Fibroblast of skin of scalp (primary cell): ENCODE measurements around the gene PRR3.

Experiments
- DNase-seq: peaks from one replicate; pipeline ENCODE4 v3.0.0-alpha.2; 2013

The PRR3 gene

GRCh38 chr6:30571762-30572082 lies 14.6 kb downstream of the PRR3 start:
- no peak for DNase-seq

DNA sequence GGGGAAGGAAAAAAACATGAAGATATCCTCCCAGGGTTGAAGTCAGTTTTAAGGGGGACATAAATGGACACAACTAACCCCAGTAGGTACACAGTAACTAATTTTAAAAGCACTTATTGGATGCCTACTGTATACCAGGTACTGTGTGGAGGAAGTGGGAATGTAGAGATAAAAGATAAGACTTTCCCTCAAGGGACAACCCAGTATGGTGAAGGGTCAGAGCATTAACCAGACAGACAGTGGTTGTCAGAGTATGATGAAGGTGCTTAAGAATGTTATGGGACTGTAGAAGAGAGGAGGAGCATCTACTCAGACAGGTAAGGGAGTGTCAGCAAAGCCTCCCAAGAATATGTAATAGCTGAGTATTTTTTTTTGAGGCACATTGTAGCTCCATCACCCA lies 15.1 kb downstream of the PRR3 start:
- no peak for DNase-seq

DNA sequence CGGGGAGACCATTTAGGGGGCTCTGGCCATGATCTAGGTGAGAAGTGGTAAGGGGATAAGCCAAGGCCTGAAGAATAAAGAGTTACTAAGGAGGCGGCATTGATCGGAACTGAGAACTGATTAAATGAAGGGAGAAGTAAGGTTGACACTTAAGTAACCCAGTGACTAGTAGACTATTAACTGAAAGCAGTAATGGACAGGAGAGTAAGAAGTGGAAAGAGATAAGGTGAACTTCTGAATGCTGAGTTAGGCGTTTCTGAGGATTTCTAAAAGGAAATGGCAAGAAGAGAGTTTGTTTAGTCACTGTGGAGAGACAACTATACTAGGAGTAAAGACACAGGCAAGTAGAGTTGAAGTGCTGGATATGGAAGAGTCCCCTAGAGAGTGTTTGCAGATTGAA lies 16.0 kb downstream of the PRR3 start:
- no peak for DNase-seq

GRCh38 chr6:30578051-30578450 lies 21.0 kb downstream of the PRR3 start:
- DNase-seq = no peak

GRCh38 chr6:30583921-30584320 lies 26.8 kb downstream of the PRR3 start:
- no peak for DNase-seq

DNA sequence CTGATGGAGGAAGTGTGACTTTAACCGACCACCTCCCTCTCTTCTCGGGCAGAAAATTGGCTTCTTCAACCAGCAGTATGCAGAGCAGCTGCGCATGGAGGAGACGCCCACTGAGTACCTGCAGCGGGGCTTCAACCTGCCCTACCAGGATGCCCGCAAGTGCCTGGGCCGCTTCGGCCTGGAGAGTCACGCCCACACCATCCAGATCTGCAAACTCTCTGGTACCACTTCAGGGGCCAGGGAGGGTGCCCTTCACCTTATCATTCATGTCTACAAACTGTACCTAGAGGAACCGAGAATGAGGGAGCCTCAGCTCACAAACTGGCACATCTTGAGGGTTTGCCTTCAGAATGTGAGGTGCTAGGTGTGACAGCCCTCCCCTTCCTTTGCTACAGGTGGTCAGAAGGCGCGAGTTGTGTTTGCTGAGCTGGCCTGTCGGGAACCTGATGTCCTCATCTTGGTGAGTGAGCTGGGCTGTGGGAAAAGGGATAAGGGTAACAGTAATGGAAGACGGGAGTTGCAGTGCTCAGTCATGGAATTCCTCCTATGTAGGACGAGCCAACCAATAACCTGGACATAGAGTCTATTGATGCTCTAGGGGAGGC lies 32.8 kb downstream of the PRR3 start:
- DNase-seq = no peak

GRCh38 chr6:30590509-30590908 lies 33.4 kb downstream of the PRR3 start:
- DNase-seq = no peak

DNA sequence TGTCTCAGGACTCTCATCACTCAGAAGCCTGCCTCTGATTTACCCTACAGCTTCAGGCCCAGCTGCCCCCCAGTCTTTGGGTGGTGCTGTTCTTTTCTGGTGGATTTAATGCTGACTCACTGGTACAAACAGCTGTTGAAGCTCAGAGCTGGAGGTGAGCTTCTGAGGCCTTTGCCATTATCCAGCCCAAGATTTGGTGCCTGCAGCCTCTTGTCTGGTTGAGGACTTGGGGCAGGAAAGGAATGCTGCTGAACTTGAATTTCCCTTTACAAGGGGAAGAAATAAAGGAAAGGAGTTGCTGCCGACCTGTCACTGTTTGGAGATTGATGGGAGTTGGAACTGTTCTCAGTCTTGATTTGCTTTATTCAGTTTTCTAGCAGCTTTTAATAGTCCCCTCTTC lies 33.9 kb downstream of the PRR3 start:
- DNase-seq = no peak

- DNase-seq = no peak
Observed at GRCh38 chr6:30592287-30592686, 35.2 kb downstream of the PRR3 start.

- peak; percentile 75 for DNase-seq
Observed at GRCh38 chr6:30597315-30598144, 40.4 kb downstream of the PRR3 start.

- DNase-seq = no peak
Observed at GRCh38 chr6:30598912-30599624, 42.0 kb downstream of the PRR3 start.

- DNase-seq = no peak
Observed at GRCh38 chr6:30599625-30600324, 42.7 kb downstream of the PRR3 start.

GRCh38 chr6:30600451-30600961 lies 43.4 kb downstream of the PRR3 start:
- DNase-seq = no peak

- DNase-seq = no peak
Observed at GRCh38 chr6:30601436-30601814, 44.3 kb downstream of the PRR3 start.

DNA sequence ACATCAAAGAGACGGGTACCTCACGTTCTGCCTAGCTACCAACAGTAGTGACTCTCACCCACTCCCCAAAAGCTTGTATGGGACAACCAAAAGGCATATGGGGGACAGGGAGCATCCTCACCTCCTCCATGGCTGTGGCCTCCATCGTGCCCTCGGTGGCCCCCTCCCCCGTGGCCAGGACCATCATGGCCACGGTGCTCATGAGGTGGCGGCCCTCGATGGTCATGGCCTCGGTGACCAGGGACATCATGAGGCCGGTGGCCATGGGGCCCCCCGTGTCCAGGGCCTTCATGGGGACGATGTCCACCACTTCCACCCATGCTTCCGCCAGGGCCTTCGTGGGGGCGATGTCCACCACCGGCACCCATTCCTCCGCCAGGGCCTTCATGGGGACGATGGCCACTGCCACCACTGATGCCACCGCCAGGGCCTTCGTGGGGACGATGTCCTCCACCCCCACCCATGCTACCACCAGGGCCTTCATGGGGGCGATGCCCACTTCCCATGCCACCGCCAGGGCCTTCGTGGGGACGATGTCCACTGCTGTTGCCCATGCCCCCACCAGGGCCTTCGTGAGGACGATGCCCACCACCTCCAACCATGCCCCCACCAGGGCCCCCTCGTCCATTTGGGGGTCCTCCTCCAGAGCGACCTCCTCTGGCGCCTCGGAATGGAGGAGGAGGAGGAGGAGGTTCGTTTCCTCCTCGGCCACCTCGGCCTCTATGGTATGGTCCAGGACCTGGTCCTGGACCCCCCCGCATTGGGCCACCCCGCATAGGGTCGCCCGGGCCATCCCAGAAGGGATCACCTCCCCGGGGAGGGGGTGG lies 44.9 kb downstream of the PRR3 start:
- no peak for DNase-seq

GRCh38 chr6:30603961-30604360 lies 46.9 kb downstream of the PRR3 start:
- DNase-seq = no peak

GRCh38 chr6:30610065-30610464 lies 53.0 kb downstream of the PRR3 start:
- DNase-seq = no peak

DNA sequence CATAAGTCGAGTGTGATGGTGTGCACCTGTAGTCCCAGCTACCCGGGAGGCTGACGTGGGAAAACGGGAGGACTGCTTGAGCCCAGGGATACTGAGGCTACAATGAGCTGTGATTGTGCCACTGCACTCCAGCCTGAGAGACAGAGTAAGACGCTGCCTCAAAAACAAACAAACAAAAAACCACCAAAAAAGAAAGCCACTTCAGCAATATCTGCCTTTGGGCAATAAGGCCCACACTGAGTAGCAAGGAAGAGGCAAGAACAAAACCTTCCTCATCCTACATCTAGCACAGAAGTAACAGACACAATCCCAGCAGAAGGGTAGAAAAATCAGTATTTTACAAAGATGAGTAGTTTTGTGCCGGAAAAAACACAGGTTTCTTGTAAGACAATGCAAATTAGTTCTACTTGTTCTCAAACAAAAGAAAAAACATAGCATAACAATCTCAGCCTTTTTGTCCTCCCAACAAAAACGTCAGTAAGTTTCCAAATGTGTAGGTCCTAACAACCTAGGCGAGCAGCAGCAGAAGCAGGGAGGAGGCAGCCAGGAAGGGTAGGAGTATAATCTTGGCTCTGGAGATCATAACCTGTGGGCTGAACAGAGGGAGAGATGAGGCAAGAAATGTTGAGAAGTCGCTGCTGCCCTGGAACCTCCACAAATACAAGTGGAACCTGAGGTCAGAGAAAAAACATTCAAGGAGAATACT lies 54.2 kb downstream of the PRR3 start:
- DNase-seq = no peak

GRCh38 chr6:30611856-30612194 lies 54.7 kb downstream of the PRR3 start:
- no peak for DNase-seq

GRCh38 chr6:30612213-30612612 lies 55.1 kb downstream of the PRR3 start:
- DNase-seq = peak; percentile 51

DNA sequence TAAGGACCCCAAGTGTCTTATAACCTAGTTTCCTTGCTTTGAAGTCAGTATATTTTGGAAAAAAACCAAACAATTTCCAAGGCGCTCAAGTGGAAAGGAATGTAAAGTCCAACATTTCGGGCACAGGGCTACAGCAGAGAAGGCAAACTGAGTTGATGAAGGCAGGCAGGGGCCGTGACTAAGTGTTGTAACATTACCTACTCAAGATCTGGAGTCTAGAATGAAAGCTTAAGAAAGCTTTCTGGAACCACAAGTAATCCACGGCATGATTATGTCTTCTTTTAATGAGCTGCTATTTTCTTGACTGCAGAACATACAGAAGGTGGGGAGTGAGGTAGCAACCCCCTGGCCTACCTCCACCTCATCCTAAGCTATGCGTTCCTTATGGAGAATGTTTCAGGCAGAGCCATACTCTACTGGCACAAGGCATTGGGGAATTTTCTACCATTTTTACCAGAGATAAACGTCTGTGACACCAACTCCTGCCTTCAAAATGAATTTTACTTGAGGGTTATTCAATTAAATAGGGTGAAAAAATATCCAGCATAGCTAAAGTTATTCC lies 55.7 kb downstream of the PRR3 start:
- DNase-seq = peak; percentile 56
